ENCODE measurements around the gene CAMTA2.

Gene CAMTA2

DNA sequence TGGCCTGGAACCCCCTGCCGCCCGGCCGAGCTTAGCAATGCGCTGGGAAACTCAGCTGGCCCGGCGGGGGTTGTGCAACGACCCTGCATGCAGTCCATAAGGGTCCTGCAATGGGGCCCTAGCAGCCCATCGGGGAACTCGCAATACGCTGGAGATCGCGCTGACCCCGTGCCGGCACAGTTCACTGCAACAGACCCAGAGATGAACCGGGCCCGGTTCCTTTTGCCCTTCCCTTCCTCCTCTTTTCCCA, 48.0 kb downstream of the CAMTA2 start:
- ATAC-seq (ENCODE audit: low read depth) (no peak; the same call in 2 of the 3 replicates), DNase-seq (ENCODE audit: low spot score) (no peak)
- peak overlapping the region; percentile 99 for H3K27ac ChIP-seq (ENCODE audit: poor library complexity, severe bottlenecking)
- peaks cover 12% of the 10 kb centered on the region for H3K4me1 ChIP-seq (ENCODE audit: insufficient read depth, poor library complexity, severe bottlenecking)
- peak overlapping the region; percentile 63 for H3K4me3 ChIP-seq (ENCODE audit: severe bottlenecking)
- H3K36me3 ChIP-seq (ENCODE audit: low read depth) = peaks cover 44% of the 10 kb centered on the region
- no peaks in the 10 kb centered on the region for H3K9me3 ChIP-seq (ENCODE audit: severe bottlenecking)
- no peaks in the 10 kb centered on the region for H3K27me3 ChIP-seq (ENCODE audit: insufficient read depth, poor library complexity, severe bottlenecking)
- TF ChIP-seq, protein P1, sequence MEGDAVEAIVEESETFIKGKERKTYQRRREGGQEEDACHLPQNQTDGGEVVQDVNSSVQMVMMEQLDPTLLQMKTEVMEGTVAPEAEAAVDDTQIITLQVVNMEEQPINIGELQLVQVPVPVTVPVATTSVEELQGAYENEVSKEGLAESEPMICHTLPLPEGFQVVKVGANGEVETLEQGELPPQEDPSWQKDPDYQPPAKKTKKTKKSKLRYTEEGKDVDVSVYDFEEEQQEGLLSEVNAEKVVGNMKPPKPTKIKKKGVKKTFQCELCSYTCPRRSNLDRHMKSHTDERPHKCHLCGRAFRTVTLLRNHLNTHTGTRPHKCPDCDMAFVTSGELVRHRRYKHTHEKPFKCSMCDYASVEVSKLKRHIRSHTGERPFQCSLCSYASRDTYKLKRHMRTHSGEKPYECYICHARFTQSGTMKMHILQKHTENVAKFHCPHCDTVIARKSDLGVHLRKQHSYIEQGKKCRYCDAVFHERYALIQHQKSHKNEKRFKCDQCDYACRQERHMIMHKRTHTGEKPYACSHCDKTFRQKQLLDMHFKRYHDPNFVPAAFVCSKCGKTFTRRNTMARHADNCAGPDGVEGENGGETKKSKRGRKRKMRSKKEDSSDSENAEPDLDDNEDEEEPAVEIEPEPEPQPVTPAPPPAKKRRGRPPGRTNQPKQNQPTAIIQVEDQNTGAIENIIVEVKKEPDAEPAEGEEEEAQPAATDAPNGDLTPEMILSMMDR (IDR thresholded peaks at IDR 0.05; ENCODE audit: poor library complexity, severe bottlenecking) = no peak

DNA sequence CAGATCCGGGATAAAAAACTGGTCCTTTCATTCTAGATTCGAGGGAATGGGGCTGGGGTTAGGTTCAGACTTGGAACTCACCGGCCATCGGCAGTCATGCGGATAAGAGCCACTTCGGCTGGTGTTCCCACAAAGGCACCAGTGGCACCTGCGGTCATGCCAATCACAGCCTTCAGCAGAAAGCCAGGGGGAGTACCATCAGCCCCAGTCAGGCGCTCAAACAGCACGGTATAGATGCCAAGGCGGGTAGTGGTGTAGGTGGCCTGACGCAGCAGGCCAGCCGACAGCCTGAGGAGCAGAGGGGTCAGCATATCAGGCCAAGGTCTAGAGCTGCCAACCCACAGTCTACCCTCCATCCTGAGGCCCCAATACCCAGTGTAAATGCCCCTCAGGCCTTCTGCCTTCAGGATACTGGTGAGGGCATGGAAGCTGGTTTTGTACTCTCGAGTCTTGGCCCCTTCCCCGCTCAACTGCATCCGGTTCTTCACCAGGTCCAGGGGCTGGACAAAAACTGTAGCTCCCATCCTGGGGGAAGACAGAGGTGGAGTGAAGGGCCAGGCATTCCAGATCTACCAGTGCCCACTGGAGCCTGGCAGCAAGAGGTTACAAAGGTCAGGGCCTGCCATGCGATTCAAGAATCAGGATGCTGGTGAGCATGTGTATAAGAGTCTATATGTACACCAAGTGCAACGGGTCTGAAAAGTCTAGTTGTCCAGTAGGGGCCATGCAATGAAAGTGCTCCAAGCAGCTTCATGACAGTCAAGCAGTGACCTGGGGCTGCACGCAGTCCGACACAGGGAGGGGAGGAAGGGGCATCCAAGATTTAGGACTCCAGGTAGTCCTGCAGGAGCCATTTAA, 48.6 kb downstream of the CAMTA2 start:
- ATAC-seq (ENCODE audit: low read depth) = no peak
- H3K36me3 ChIP-seq (ENCODE audit: low read depth) = peaks cover 41% of the 10 kb centered on the region

DNA sequence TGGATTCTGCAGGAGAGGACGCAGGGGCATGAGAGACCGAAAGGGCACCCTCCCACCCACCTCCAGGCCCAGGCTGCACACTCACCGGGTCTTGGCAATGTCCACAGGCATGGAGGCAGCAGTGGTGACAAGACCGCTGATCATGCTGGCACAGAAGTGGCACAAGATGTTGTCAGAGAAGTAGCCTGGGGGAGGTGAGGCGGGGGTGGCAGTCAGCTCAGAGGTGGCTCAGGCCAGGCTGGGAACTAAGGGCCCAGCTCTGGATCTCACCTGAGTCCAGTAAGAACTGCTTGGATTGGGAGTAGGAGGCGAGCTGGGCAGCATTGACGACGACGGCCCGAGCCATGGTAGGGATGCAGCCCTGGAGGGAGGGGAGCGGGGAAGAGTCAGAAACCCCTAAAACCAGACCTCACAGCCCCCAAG, 49.4 kb downstream of the CAMTA2 start:
- peaks cover 3% of the 10 kb centered on the region for H3K4me1 ChIP-seq (ENCODE audit: insufficient read depth, poor library complexity, severe bottlenecking)
- ATAC-seq (ENCODE audit: low read depth) = no peak
- H3K27me3 ChIP-seq (ENCODE audit: insufficient read depth, poor library complexity, severe bottlenecking) = no peaks in the 10 kb centered on the region
- DNase-seq (ENCODE audit: low spot score) = no peak
- TF ChIP-seq, protein P1 (IDR thresholded peaks at IDR 0.05; ENCODE audit: poor library complexity, severe bottlenecking) = no peak
- H3K36me3 ChIP-seq (ENCODE audit: low read depth) = peaks cover 33% of the 10 kb centered on the region
- no peaks in the 10 kb centered on the region for H3K9me3 ChIP-seq (ENCODE audit: severe bottlenecking)
- H3K27ac ChIP-seq (ENCODE audit: poor library complexity, severe bottlenecking) = no peak overlapping the region
- H3K4me3 ChIP-seq (ENCODE audit: severe bottlenecking) = no peak overlapping the region

More for the DNA sequence above, 48.6 kb downstream of the CAMTA2 start:
- no peaks in the 10 kb centered on the region for H3K9me3 ChIP-seq (ENCODE audit: severe bottlenecking)
- no peaks in the 10 kb centered on the region for H3K27me3 ChIP-seq (ENCODE audit: insufficient read depth, poor library complexity, severe bottlenecking)
- peak overlapping the region; percentile 63 for H3K4me3 ChIP-seq (ENCODE audit: severe bottlenecking)
- no peak for DNase-seq (ENCODE audit: low spot score)
- TF ChIP-seq, protein P1 (IDR thresholded peaks at IDR 0.05; ENCODE audit: poor library complexity, severe bottlenecking) = no peak
- H3K4me1 ChIP-seq (ENCODE audit: insufficient read depth, poor library complexity, severe bottlenecking) = peaks cover 7% of the 10 kb centered on the region
- H3K27ac ChIP-seq (ENCODE audit: poor library complexity, severe bottlenecking) = peak overlapping the region; percentile 99

DNA sequence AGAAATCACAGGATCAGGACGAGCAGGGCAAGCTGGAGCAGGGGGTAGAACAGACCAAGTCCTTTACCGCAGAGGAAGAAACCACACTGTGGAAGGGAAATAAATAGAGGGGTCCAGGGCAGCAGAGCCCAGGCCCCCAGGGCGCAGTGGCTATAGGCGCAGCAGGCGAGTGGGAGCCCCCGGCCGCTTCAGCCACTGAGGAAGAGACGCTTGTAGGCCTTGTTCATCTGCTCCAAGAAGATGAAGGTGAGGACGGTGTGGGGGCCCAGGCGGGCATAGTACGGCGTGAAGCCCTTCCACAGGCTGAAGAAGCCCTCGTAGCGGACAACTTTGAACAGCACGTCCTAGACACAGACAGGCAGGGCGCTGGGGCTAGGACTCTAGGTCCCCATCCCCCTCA, 49.9 kb downstream of the CAMTA2 start:
- no peak for ATAC-seq (ENCODE audit: low read depth)
- DNase-seq (ENCODE audit: low spot score) = no peak
- no peak overlapping the region for H3K27ac ChIP-seq (ENCODE audit: poor library complexity, severe bottlenecking)
- TF ChIP-seq, protein P1 (IDR thresholded peaks at IDR 0.05; ENCODE audit: poor library complexity, severe bottlenecking) = no peak
- peaks cover 3% of the 10 kb centered on the region for H3K4me1 ChIP-seq (ENCODE audit: insufficient read depth, poor library complexity, severe bottlenecking)
- no peaks in the 10 kb centered on the region for H3K9me3 ChIP-seq (ENCODE audit: severe bottlenecking)
- H3K36me3 ChIP-seq (ENCODE audit: low read depth) = peaks cover 30% of the 10 kb centered on the region
- H3K27me3 ChIP-seq (ENCODE audit: insufficient read depth, poor library complexity, severe bottlenecking) = no peaks in the 10 kb centered on the region
- no peak overlapping the region for H3K4me3 ChIP-seq (ENCODE audit: severe bottlenecking)

DNA sequence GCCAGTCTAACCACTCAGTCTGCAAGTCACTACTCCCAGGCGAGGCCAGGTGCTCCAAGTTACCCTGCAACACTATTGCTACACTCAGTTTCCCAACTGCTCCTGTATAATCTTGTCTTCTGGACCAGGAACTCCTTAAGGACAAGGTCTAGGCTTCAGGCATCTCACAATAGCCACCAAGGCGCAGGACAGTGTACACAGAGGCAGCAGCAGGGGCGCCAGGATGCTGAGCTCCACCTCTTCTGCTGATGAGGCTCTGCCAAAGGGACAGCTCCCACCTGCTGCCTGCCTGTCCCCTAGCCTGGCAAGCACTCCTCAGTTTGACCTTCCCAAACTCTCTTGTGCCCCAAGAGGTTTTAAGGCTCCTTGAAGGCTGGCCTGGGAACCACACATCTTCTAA, 51.0 kb downstream of the CAMTA2 start:
- H3K4me1 ChIP-seq (ENCODE audit: insufficient read depth, poor library complexity, severe bottlenecking) = peaks cover 3% of the 10 kb centered on the region
- ATAC-seq (ENCODE audit: low read depth) = no peak
- no peaks in the 10 kb centered on the region for H3K9me3 ChIP-seq (ENCODE audit: severe bottlenecking)
- H3K27ac ChIP-seq (ENCODE audit: poor library complexity, severe bottlenecking) = no peak overlapping the region
- TF ChIP-seq, protein P1 (IDR thresholded peaks at IDR 0.05; ENCODE audit: poor library complexity, severe bottlenecking) = no peak
- no peaks in the 10 kb centered on the region for H3K27me3 ChIP-seq (ENCODE audit: insufficient read depth, poor library complexity, severe bottlenecking)
- H3K4me3 ChIP-seq (ENCODE audit: severe bottlenecking) = no peak overlapping the region
- peaks cover 24% of the 10 kb centered on the region for H3K36me3 ChIP-seq (ENCODE audit: low read depth)
- DNase-seq (ENCODE audit: low spot score) = no peak

All from RWPE2 (cell line).